ENCODE data around the gene WNT4. TPM values are rescaled to one million over a fixed set of nuclear protein-coding genes. Genes with fewer than 3 reads are reported as not detected.

The WNT4 gene
- total RNA-seq, 1 donor from 2014 or later: under 0.01 TPM

DNA sequence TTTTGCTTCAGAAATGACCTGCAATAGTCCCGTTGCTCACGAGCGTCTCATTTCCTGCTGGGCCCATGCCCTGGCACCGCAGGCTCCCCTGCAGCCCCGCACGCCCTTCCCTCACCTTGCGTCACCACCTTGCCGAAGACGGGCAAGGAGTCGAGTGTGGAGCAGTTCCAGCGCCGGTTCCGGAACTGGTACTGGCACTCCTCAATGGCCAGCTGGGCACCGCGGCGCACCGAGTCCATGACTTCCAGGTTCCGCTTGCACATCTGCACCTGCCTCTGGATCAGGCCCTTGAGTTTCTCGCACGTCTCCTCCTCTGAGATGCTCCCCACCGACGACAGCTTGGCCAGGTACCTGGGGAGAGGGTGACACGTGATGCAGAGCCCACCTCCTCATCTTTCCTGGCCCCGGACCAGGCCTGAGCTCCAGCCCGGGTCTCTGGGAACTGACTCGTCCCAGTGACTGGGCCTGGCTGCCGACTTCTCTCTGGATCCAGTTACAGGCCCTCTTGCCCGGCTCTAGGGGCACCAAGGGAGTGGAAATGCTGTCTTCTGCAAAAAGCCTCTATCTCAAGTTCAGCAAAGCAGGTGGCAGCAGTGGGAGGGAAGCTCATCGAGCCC is 13.3 kb downstream of the WNT4 start:
- DNase-seq (ENCODE audit: low read depth): no peak

DNA sequence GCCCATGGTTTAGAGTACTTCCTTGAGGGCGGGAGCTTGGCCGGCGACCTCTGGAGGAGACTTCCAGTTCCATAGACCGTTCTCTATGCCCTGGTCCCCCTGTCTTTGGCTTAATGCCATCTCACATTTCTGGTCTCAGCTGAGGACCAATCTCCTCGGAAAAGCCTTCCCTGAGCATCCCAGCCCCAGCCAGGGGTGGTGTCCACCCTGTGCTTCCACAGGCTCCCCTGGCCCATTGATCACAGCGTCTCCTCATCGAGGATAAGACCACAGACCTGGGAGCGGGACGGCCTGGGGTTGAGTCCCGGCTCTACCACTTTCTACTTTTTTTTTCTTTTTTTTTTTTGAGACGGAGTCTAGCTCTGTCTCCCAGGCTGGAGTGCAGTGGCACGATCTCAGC is 14.5 kb downstream of the WNT4 start:
- DNase-seq (ENCODE audit: low read depth): no peak

DNA sequence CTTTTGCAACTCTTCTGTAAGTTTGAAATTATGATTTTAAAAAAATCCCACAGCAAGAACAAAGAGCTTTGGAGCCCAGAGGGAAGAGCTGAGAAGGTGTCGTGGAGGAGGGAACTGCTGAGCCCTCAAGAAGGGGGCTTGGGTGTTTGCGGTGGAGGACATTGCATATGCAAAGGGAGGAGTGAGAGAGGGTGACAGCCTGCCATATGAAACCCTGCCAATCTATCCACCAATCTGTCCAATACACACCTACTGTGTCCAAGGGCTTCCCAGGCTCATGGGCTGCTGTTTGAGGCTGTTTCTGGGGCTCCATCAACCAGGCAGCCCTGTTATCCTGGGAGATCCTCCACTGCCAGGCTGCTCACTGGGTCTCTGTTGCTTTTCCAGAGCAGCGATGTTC is 15.2 kb downstream of the WNT4 start:
- no peak for DNase-seq (ENCODE audit: low read depth)

DNA sequence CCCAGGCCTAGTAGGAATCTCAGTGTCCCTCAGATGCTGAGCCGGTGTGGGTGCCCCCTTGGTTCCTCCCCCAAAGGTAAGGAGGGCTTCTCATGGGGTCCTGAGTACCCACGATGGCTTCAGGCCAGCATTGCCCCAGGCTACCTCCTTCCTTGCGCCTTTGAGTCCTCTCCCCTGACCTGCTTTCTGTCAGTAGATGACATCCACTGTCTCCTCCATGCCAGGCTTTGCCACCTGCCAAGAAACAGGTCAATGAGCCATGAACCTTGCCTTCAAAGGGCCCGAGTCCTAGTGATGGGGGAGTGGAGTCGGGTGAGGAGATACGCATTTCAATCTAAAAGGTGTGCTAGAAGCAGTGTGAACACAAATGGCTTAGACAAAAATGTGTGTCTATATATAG is 15.6 kb downstream of the WNT4 start:
- no peak for DNase-seq (ENCODE audit: low read depth)

DNA sequence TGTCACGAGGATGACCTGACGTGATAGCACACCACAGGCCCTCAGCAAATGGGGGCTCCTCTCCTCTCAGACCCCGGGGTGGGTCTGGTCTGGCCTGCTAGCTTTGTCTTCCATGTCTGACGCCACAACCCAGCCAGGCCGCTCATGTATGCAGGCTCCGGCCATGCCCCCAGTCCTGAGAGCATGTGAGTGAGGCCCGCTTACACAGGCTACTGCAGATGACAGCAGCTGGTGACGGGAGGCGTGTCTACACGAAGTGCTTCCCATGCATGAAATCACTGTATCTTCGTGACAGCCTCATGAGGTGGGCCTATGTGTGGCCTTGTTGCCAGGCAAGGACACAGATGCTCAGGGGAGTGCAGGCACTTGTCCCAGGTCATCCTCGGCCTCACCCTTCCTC is 16.4 kb downstream of the WNT4 start:
- no peak for DNase-seq (ENCODE audit: low read depth)

DNA sequence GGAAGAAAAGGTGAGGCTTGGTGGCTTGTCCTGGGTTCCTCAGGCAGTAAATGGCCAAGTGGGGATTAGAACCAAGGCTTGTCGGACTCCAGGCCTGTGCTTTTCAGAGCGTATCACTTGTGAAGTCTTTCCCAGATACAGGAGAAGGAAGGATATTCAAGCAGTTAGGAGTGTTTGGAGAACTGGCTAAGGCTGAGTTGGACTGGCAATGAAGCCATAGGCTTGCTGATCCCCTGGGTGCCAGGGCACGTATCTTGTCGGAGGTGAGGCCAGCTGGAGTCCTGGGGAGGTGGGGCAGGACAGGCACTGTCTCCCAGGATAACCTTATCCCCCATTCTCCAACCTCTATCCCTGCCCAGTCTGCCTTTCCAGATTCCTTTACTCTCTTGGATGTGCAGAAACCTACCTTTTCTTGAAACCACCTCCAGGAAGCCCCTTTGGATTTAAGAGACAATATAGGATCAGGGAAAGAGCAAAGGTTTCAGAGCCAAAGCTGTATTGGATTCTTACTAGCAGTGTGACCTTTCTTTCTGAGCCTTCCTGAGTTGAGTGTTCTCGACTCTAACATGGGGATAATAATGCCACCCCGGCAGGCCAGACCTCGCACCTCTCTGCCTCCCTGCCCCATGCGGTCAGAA is 18.2 kb downstream of the WNT4 start:
- DNase-seq (ENCODE audit: low read depth): no peak

DNA sequence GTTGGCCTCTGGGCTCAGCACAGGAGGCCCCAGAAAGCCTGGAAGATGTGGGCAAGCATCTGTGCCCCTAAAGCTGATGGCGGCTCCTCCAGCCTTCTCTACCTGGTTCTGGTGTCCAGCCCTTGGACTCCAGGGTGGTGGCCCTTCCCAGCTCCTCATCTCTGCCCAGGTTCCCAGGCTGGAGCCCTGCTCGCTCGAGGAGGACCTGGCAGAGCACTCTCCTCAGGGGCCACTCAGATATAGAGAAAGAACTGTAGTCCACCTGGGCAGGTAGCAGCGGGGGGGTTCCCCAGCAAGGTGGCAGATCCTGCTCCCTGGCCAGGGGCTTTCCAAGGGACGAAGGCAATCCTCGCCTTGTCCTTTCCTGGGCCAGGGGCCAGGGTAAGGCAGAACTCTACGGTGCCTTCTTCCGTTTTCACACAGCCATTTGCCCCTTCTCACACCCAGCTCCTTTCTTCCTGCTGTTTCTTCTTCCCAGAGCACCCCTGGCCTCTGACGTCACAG is 18.9 kb downstream of the WNT4 start:
- DNase-seq (ENCODE audit: low read depth): no peak

DNA sequence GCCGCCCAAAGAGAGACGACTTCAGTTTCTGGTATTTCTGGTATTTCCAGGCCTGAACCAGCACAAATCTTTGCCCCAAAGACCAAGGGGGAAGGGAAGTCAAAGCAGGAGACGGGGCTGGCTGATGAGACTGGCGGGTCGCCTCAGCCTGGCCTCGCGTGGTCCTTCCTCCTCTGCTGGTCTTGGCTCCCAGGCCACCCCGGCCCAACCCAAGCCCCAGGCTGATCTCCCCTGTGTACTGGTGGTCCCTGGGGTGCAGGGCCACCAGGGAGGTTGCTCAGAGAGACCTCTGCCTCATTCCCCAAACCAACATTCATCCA is 19.9 kb downstream of the WNT4 start:
- no peak for DNase-seq (ENCODE audit: low read depth)

DNA sequence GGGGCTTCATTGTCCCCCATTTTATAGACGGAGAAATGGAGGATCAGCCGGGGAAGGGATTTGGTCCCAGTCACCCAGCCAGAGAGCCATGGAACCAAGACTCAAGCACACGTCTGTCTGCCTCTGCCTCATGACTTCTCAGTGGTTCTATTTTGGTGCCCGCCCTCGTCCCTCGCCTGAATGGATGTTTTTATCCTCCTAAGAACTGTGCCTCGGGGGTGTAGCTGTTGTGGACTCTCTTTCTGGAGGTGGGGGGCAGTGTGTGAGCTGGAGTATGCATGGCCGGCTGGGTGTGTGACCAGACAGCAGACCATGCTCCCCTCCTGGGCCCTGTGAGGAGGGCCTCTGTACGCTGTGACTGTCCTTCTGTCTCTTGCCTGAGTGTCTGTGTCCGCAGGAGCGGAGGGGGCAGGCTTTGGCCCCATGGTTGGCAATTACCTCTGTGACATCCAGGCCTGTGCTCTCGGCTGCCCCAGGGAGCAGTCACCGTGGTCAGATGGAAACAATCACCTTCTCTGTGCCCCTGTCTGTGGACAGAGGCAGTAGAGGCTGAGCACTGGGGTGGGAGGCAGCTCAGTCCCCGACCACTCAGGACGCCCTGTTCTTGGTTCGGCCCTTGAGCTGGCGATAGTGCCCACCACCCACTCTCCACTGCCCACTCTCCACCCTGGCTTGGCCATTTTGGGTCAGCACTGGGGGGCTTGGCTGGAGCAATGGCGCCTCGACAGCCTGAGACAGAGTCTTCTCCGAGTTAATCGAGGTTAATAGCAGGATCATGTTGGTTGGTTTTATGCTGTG is 20.4 kb downstream of the WNT4 start:
- DNase-seq (ENCODE audit: low read depth): no peak

DNA sequence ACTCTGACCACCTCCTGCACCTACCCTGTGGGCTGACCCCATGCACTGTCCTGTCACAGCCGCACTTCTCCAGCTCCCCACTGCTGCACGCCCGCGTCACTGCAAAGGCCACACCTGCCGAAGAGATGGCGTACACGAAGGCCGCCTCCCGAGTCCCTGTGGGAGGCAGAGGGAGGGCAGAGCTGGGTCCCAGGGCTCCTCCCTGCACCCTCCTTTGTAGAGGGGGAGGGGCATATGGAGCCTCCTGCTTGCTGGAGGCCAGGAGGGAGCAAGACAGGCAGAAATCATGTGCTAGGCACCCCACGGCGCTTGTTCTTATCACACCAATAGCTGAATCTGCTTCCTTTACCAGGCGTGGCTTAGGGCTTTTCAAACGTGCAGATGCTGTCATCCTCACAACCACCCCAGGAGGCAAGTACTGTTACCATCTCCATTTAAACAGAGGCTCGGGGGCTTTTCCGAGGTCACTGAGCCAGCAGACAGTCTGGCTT is 21.4 kb downstream of the WNT4 start:
- no peak for DNase-seq (ENCODE audit: low read depth)

DNA sequence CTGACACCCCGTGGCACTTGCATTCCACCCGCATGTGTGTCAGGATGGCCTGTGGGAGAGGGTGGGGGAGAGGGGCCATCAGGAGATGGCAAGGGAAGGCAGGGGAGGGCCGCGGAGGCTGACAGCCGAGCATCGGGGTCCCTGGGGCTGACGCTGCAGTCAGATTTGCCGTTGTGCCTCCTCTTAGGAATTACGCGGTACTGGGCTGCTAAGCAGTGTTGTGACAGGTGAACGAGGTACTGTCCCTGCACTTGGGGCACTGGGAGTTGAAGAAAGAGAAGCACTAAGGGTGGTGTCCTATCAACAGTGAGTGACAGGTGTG is 22.5 kb downstream of the WNT4 start:
- no peak for DNase-seq (ENCODE audit: low read depth)

DNA sequence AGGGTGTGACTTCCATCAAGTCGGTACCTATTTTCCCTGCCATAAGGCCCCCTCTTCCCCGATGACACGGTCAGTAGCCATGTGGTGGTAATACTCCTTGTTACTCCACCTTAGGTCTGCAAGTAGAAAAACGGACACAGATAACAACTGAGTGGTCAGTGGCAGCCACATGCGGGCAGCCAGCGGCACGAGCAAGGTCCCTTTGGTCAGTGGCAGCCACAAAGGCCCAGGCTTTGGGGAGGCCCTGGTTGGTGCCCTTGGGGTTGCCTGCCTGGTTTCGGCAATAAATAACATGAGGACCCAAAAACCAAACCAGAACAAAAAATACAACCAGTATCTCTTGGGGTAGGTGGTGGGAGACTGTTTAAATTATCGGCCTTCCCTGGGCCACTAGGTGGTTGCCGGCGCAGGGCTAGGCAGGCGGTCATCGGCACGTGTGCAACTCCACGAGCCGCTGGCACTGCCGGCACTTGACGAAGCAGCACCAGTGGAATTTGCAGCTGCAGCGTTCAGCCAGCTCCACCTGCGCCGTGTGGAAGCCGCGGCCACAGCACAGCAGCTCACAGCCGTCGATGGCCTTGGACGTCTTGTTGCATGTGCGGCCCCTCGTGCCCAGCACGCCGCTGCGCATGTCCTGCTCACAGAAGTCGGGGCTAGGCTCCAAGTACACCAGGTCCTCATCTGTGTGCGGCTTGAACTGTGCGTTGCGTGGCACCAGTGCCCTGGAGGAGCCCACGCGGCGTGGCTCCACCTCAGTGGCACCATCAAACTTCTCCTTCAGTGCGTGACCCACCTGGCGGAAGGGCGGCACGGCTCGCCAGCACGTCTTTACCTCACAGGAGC is 23.1 kb downstream of the WNT4 start:
- DNase-seq (ENCODE audit: low read depth): no peak

DNA sequence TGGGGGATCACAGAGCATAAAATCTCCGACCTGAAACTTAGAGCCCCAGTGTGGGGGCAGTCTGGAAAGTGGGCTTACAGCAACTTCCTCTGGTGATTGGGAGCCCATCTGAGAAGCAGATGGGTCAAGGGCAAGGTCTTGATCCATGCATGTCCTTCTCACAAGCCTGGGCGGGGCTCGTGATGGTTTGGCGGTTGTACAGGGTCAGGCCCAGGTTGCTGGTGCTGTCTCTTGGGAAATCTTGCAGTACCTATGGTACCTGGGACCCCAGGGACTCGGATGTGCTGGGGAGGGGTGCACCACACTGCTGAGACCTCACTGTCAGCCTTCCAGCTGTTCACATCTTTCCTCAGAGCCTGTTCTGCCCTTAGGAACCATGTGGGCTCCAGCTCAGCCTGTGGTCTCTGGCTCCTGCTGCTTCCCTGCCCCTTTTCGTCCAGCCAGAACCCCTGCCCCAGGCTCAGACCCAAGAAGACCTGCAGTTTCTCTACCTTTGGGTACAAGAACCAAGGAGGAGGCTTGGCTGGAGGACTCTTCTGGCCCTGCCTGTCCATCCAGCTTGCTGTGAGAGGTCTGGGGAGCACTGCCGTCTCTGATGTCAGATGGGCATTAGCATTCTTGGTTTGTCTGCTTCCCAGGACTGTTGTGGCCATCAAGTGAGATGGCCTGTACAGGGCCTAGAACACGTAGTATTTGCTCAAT is 24.5 kb downstream of the WNT4 start:
- DNase-seq (ENCODE audit: low read depth): no peak

DNA sequence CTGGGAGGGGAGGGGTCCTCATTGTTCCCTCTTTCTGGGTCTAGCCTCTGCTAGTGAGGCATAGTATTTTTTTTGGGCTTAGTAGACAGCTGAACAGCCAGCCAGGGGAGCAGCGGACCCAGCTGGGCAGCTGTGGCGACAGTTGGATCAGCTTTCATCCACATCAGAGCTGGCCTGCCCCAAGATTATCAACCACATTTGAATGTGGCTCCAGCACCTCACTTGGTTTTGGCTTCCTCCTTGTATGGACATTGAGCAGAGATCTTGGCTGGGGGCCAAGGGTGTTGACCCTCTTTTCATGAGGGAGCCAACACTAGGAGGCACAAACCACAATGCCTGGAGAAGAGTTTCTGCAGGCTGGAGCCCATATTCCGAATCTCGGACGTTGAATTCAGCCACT is 25.0 kb downstream of the WNT4 start:
- DNase-seq (ENCODE audit: low read depth): peak; percentile 11

DNA sequence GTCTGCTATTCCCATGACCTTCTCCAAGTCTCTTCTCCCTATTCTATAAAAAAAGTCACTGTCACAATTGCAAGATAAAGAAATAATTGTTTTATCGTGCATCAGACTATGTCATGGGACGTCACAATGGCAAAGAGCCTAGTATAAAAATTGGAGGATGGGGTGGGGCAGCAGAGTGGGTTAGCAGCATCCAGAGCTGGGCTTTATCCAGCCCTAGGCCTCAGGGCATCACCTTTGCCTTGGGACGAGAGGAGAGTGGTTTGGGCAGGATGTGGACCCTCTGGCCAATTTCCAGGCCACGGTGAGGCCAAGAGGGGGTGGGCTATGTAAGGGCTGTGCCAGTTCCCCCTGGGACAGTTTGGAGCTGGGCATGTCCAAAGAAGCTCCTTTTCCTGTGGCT is 25.7 kb downstream of the WNT4 start:
- DNase-seq (ENCODE audit: low read depth): no peak

DNA sequence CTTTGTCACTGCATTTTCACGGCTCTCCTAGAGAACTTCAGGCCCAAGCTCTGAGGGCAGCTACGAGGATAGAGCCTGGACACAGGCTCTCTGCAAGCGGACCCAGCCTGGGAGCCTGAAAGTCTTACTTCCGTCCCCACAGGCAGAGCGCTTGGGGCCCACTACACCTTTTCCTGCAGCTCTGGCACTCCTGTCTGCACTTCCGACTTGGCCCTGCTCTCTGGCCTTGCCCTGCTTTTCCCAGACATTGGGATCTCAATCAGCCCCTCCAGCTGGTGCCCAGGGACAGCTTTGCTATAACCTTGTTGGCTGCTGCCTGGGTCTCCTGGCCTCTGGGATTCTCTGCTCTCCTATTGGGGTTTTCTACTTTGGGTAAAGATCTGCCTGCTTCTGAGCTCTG is 27.6 kb downstream of the WNT4 start:
- no peak for DNase-seq (ENCODE audit: low read depth)

DNA sequence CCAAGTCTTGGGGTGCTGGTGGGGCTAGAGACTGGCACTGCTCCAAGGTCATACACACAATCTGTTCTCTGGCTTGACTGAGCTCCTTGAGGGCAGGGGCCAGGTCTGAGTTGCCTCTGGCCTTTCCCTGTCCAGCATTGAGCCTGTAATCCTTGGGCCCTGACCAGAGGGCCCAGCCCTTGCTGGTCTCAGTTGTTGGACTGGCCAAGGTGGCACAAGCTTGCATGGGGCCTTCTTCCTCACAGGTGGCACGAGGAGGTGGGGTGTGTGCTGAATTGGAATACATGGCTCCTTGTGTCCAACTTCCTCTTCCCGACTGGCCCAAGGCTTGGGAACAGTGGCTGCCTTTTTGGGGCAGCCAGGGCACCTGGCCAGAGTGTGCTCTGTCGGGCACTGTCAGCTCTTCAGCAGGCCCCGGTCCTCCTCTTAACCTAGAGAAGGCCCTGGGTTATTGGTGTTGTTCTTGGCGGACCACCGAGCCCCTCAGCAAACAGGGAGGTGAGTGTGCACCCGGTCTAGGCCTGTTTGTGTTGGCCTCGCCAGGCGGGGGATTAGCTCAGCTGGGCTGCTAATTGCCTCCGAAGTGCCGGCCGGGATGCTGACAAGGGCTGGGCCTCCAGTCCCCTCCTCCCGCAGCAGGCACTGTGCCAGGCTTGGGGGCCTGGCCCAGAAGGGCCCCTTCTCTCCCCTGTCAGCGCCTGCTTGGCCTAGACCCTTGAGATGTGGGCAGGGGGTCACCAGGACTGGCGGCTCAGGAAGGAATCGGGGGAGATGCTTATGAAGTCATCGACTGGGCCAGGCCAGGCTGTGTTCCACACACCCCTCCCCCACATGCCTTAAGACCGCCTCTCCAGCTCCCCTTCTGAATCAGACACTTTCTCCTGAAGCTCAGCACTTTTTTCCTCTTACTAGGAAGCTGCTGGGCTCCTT is 28.5 kb downstream of the WNT4 start:
- no peak for DNase-seq (ENCODE audit: low read depth)

DNA sequence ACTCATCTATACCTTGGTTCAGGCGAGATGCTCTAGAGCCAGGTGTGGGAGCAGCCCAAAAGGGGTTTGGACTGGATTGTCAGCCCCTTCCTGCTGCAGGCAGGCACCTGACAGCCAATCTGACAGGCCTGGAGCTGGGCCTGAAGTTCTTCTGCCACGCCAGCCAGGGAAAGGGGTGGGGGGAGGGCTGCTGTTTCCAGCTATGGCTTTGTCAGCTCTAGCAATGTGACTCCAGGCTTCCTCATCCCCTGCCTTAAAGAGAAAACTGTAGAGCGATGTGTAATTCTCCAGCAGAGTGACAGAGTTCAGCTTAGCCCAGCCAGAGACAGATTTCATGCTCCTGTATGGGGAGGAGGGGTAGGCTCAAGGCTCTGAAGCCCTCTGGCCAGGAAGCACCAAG is 30.3 kb downstream of the WNT4 start:
- no peak for DNase-seq (ENCODE audit: low read depth)

DNA sequence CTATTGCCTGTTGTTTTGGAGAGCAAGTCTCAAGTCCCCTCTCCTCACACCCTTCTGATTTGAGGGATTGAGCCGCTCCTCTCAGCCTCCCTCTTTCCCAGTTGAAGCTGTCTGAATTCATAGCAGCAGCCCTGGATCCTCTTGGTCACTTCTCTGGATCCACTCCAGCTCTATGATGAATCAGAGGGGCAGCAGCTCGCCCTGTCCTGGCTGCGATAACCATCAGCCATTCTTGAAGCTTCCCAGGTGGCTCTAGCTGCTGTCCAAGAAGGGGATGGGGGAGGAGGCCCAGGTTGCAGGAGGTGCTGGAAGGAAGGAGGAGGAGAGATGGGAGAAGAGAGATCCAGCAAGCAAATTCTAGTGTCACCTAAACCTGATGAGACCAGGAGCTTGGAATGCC is 31.3 kb downstream of the WNT4 start:
- no peak for DNase-seq (ENCODE audit: low read depth)

DNA sequence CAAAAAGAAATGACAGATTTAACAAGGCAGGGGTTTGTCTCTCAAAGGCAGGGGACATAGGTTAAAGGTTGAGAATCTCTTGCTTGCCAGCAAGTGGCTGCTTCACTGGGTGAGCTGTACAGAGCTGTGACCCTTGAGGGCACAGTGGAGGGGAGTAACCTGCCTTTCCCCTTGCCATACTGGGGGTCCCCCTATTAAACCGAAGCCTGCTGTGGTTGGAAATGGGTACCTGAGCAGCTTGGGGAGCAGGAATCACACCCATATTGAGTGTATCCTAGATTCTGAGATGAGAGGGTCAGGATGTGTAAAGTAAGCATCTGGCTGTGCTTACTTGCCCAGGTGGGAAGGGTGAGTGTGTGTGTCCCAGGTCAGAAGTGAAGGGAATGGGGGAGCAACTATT is 31.8 kb downstream of the WNT4 start:
- DNase-seq (ENCODE audit: low read depth): no peak

DNA sequence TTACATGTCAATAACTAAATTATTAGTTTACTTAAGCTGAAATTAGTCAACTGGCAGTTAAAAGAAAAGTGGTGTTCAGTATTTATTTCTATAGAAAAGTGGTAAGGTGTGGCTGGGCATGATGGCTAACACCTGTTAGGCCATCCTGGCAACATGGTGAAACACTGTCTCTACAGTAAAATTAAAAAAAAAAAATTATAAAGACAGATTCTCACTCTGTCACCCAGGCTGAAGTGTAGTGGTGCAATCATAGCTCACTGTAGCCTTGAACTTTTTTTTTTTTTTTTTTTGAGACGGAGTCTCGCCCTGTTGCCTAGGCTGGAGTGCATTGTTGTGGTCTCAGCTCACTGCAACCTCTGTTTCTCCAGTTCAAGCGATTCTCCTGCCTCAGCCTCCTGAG is 32.9 kb downstream of the WNT4 start:
- DNase-seq (ENCODE audit: low read depth): no peak
